Measurements from ENCODE around the gene SPTLC3. TPM values are rescaled to one million over a fixed set of nuclear protein-coding genes. Genes with fewer than 3 reads are reported as not detected.

The SPTLC3 gene
- total and polyA plus RNA-seq, 2 of the 13 experiments (the other 11 are each of a cell fraction or from before 2014, with no cell fraction given), result 20.5 to 95.6 TPM

- TF ChIP-seq PAXIP1 (CRISPR knock-in tag; conservative IDR thresholded peaks at IDR 0.05) (peak; percentile 98), ZBTB20 (CRISPR knock-in tag; IDR thresholded peaks at IDR 0.05; ENCODE audit: borderline replicate concordance, low read depth) (peak; percentile 79), SAP130 (CRISPR knock-in tag; IDR thresholded peaks at IDR 0.05; ENCODE audit: low read depth) (peak; percentile 64; the same call in 1 of the 2 replicates), KDM5B (CRISPR knock-in tag; IDR thresholded peaks at IDR 0.05; ENCODE audit: borderline replicate concordance) (no peak), ZNF496 (CRISPR knock-in tag; IDR thresholded peaks at IDR 0.05; ENCODE audit: insufficient replicate concordance) (no peak), REPIN1 (CRISPR knock-in tag; IDR thresholded peaks at IDR 0.05; ENCODE audit: borderline replicate concordance, low read depth) (no peak), TRIM24 (CRISPR knock-in tag; IDR thresholded peaks at IDR 0.05) (no peak), TSC22D2 (CRISPR knock-in tag; IDR thresholded peaks at IDR 0.05; ENCODE audit: borderline replicate concordance) (no peak), SALL2 (CRISPR knock-in tag; IDR thresholded peaks at IDR 0.05) (no peak), EHMT2 (IDR thresholded peaks at IDR 0.05; ENCODE audit: borderline replicate concordance, low read depth, low read length) (peak; percentile 6; the same call in 1 of the 2 replicates), ELF1 (CRISPR knock-in tag; IDR thresholded peaks at IDR 0.05) (0 out of 2 replicates have a peak, but pooled peaks have one; percentile 29), ZBTB7B (CRISPR knock-in tag; IDR thresholded peaks at IDR 0.05) (no peak), HNRNPK (IDR thresholded peaks at IDR 0.05; ENCODE audit: low read depth, low read length, poor library complexity, severe bottlenecking) (peak; percentile 39), ZHX2 (IDR thresholded peaks at IDR 0.05; ENCODE audit: low read depth) (no peak), ZHX2 (CRISPR knock-in tag; IDR thresholded peaks at IDR 0.05; ENCODE audit: borderline replicate concordance) (no peak), KLF13 (CRISPR knock-in tag; IDR thresholded peaks at IDR 0.05) (no peak), ZNF761 (CRISPR knock-in tag; conservative IDR thresholded peaks at IDR 0.05) (no peak; the same call in 1 of the 2 replicates), THAP11 (CRISPR knock-in tag; IDR thresholded peaks at IDR 0.05) (peak; percentile 47; the same call in 1 of the 2 replicates), ZNF383 (CRISPR knock-in tag; IDR thresholded peaks at IDR 0.05; ENCODE audit: borderline replicate concordance) (no peak)
These were observed 31.2 kb upstream of the SPTLC3 start (continued) for GRCh38 chr20:12977328-12978125.
